ENCODE measurements around the gene DNAAF3. TPM values are rescaled to one million over a fixed set of nuclear protein-coding genes. Genes with fewer than 3 reads are reported as not detected.
A peak's percentile ranks its signal among the peaks of the same experiment; 100 is the strongest.

Gene DNAAF3
- total RNA-seq, 2 donors from 2014 or later = 0.55 to 16.1 TPM

- no peak for TF ChIP-seq POLR2AphosphoS5 (IDR thresholded peaks at IDR 0.05)
- TF ChIP-seq CTCF (IDR thresholded peaks at IDR 0.05) = no peak
- TF ChIP-seq POLR2A (IDR thresholded peaks at IDR 0.05) = no peak
- DNase-seq (ENCODE audit: low spot score) = no peak
- no peaks in the 10 kb centered on the region for H3K9me3 ChIP-seq
- intact Hi-C loops (cut with DNase I) = no loop called here
- H3K4me1 ChIP-seq (replicated peaks) = no peaks in the 10 kb centered on the region
- no peaks in the 10 kb centered on the region for H3K27me3 ChIP-seq (replicated peaks; ENCODE audit: insufficient read depth)
- H3K4me3 ChIP-seq = no peak overlapping the region
- H3K36me3 ChIP-seq = no peaks in the 10 kb centered on the region
- 88% methylated on average over 10 of the region's 10 CpGs for WGBS
- no peak overlapping the region for H3K27ac ChIP-seq
Observed at GRCh38 chr19:55196803-55197202, 30.4 kb upstream of the DNAAF3 start.

GRCh38 chr19:55193481-55193880, 27.1 kb upstream of the DNAAF3 start:
- TF ChIP-seq POLR2AphosphoS5 (IDR thresholded peaks at IDR 0.05) = no peak
- TF ChIP-seq POLR2A (IDR thresholded peaks at IDR 0.05) = no peak
- TF ChIP-seq CTCF (IDR thresholded peaks at IDR 0.05) = no peak
- Histone ChIP-seq H3K4me3 (no peak overlapping the region), H3K36me3 (no peaks in the 10 kb centered on the region), H3K27ac (no peak overlapping the region), H3K4me1 (replicated peaks) (no peaks in the 10 kb centered on the region), H3K9me3 (no peaks in the 10 kb centered on the region), H3K27me3 (replicated peaks; ENCODE audit: insufficient read depth) (no peaks in the 10 kb centered on the region)
- no peak for DNase-seq (ENCODE audit: low spot score)
- intact Hi-C loops (cut with DNase I) = no loop called here
- 79% methylated on average over 12 of the region's 12 CpGs for WGBS

- Histone ChIP-seq H3K4me1 (replicated peaks) (no peaks in the 10 kb centered on the region), H3K27me3 (replicated peaks; ENCODE audit: insufficient read depth) (peaks cover 4% of the 10 kb centered on the region), H3K4me3 (no peak overlapping the region), H3K9me3 (no peaks in the 10 kb centered on the region), H3K36me3 (no peaks in the 10 kb centered on the region), H3K27ac (no peak overlapping the region)
- peak; percentile 26 for TF ChIP-seq POLR2AphosphoS5 (IDR thresholded peaks at IDR 0.05)
- TF ChIP-seq POLR2A (IDR thresholded peaks at IDR 0.05) = no peak
- no peak for DNase-seq (ENCODE audit: low spot score)
- intact Hi-C loops (cut with DNase I) = no loop called here
- WGBS = 41% methylated on average over 15 of the region's 15 CpGs
Observed at GRCh38 chr19:55189403-55189835, 23.0 kb upstream of the DNAAF3 start.

- intact Hi-C loops (cut with DNase I) = no loop called here
- 57% methylated on average over 8 of the region's 8 CpGs for WGBS
- Histone ChIP-seq H3K4me3 (no peak overlapping the region), H3K36me3 (no peaks in the 10 kb centered on the region), H3K27me3 (replicated peaks; ENCODE audit: insufficient read depth) (peaks cover 4% of the 10 kb centered on the region), H3K4me1 (replicated peaks) (no peaks in the 10 kb centered on the region), H3K9me3 (no peaks in the 10 kb centered on the region), H3K27ac (no peak overlapping the region)
- no peak for DNase-seq (ENCODE audit: low spot score)
- TF ChIP-seq CTCF (IDR thresholded peaks at IDR 0.05) = no peak
- TF ChIP-seq POLR2AphosphoS5 (IDR thresholded peaks at IDR 0.05) = no peak
- TF ChIP-seq POLR2A (IDR thresholded peaks at IDR 0.05) = no peak
Observed at GRCh38 chr19:55188625-55189024, 22.2 kb upstream of the DNAAF3 start.

- no peak overlapping the region for H3K4me3 ChIP-seq
- DNase-seq (ENCODE audit: low spot score) = no peak
- H3K4me1 ChIP-seq (replicated peaks) = no peaks in the 10 kb centered on the region
- H3K9me3 ChIP-seq = no peaks in the 10 kb centered on the region
- 80% methylated on average over 12 of the region's 12 CpGs for whole genome bisulfite sequencing
- TF ChIP-seq POLR2A (IDR thresholded peaks at IDR 0.05) (no peak), CTCF (IDR thresholded peaks at IDR 0.05) (no peak), POLR2AphosphoS5 (IDR thresholded peaks at IDR 0.05) (no peak)
- H3K27me3 ChIP-seq (replicated peaks; ENCODE audit: insufficient read depth) = peaks cover 9% of the 10 kb centered on the region
- H3K27ac ChIP-seq = no peak overlapping the region
- intact Hi-C loops (cut with DNase I) = no loop called here
- H3K36me3 ChIP-seq = no peaks in the 10 kb centered on the region
Observed at GRCh38 chr19:55186080-55186479, 19.7 kb upstream of the DNAAF3 start.

All from prostate gland (tissue), 2 donors.